Measurements from ENCODE around the gene DRG1. TPM values are rescaled to one million over a fixed set of nuclear protein-coding genes. Genes with fewer than 3 reads are reported as not detected.
"Not testable (repeated sequence)": the region's sequence is repeated elsewhere in the genome, so short reads cannot be mapped to it uniquely, and the experiment has no call there.

Gene DRG1
- total RNA-seq, 4 donors from 2014 or later, result 35.9 to 86.7 (median 51.9) TPM

DNA sequence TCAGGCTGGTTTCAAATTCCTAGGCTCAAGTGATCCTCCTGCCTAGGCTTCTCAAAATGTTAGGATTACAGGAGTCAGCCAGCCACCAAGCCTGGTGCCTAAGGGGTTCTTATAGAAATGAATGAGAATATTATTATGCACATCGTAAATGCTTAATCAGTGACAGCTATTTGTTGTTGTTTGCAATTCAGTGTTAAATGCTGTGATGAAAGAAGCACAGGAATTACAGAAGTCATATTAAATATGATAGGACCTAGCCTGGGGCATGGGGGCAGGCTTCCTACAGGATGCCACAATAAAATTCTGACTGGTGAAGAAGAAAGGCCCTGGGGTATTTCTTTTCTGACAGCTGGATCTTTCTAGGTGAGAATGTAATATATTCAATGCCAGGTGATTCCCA, 39.4 kb upstream of the DRG1 start:
- H3K27ac ChIP-seq, result no peak overlapping the region
- DNase-seq (ENCODE audit: low spot score in 2 of 2), result no peak
- no peak overlapping the region for H3K4me3 ChIP-seq
- no peaks in the 10 kb centered on the region for H3K4me1 ChIP-seq
- TF ChIP-seq POLR2A (IDR thresholded peaks at IDR 0.05), result no peak
- no peak for TF ChIP-seq EP300 (IDR thresholded peaks at IDR 0.05)
- TF ChIP-seq, protein P1, sequence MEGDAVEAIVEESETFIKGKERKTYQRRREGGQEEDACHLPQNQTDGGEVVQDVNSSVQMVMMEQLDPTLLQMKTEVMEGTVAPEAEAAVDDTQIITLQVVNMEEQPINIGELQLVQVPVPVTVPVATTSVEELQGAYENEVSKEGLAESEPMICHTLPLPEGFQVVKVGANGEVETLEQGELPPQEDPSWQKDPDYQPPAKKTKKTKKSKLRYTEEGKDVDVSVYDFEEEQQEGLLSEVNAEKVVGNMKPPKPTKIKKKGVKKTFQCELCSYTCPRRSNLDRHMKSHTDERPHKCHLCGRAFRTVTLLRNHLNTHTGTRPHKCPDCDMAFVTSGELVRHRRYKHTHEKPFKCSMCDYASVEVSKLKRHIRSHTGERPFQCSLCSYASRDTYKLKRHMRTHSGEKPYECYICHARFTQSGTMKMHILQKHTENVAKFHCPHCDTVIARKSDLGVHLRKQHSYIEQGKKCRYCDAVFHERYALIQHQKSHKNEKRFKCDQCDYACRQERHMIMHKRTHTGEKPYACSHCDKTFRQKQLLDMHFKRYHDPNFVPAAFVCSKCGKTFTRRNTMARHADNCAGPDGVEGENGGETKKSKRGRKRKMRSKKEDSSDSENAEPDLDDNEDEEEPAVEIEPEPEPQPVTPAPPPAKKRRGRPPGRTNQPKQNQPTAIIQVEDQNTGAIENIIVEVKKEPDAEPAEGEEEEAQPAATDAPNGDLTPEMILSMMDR (IDR thresholded peaks at IDR 0.05), result no peak
- H3K9me3 ChIP-seq, result no peaks in the 10 kb centered on the region
- no peaks in the 10 kb centered on the region for H3K27me3 ChIP-seq
- H3K36me3 ChIP-seq, result no peaks in the 10 kb centered on the region
- WGBS, 2 donors, result 42 to 67% methylated on average over 1 of the region's 1 CpG

DNA sequence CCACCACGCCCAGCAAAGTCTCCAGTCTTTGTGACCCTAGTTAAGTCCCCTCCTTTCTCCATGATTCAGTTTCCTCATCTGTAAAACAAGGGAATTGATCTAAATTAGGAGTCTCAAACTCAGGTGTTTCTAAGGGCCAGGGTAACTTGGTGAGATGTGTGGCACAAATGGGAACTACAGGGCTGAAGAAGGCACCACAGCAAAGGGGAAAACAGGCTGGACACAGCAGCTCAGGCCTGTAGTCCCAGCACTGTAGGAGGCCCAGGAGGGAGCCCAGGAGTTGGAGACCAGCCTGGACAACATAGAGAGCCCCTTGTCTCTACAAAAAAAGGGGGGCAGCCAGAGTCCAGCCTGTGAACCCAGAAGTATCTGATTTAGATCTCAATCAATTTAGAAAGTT, 37.7 kb upstream of the DRG1 start:
- Histone ChIP-seq H3K27me3 (no peaks in the 10 kb centered on the region), H3K9me3 (no peaks in the 10 kb centered on the region), H3K4me1 (no peaks in the 10 kb centered on the region), H3K4me3 (no peak overlapping the region), H3K27ac (no peak overlapping the region), H3K36me3 (no peaks in the 10 kb centered on the region)
- TF ChIP-seq POLR2A (IDR thresholded peaks at IDR 0.05) (no peak), EP300 (IDR thresholded peaks at IDR 0.05) (no peak)
- TF ChIP-seq, protein P1 (IDR thresholded peaks at IDR 0.05), result no peak
- DNase-seq (ENCODE audit: low spot score in 2 of 2), result no peak
- 0 to 53% methylated on average over 1 of the region's 1 CpG for WGBS, 2 donors

DNA sequence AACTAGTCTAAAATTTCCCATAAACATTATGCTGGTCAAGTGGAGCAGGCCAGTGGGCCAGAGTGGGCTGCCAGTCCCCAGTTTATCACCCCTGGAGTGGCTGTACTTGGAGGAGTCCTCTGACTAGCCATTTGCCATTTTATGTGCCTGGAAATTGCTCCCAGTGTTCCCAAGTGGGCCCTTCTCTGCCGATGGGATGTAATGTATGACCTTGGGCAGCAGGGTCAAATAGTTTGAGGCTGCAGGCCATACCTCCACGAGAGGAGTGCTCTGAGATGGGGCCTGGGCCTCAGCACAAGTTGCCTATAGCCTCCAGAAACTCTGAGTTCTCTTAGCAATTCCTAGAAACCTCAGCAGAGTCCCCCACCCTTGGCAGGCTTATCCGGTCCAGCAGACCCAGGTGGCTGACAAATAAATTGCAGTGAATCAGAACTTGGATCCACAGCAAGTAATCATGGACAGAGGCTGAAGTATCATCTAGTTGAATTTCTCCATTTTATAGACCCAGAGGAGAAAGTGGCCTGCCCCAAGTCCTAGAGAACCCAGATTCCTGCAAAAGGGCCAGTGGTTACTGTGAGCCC, 35.4 kb upstream of the DRG1 start:
- DNase-seq (ENCODE audit: low spot score in 2 of 2), result no peak
- H3K4me3 ChIP-seq, result no peak overlapping the region
- 49 to 59% methylated on average over 3 of the region's 3 CpGs for WGBS, 2 donors
- no peak for TF ChIP-seq EP300 (IDR thresholded peaks at IDR 0.05)
- TF ChIP-seq, protein P1 (IDR thresholded peaks at IDR 0.05), result no peak
- no peak for TF ChIP-seq POLR2A (IDR thresholded peaks at IDR 0.05)
- H3K36me3 ChIP-seq, result no peaks in the 10 kb centered on the region
- no peaks in the 10 kb centered on the region for H3K9me3 ChIP-seq
- H3K4me1 ChIP-seq, result no peaks in the 10 kb centered on the region
- H3K27ac ChIP-seq, result no peak overlapping the region
- no peaks in the 10 kb centered on the region for H3K27me3 ChIP-seq

DNA sequence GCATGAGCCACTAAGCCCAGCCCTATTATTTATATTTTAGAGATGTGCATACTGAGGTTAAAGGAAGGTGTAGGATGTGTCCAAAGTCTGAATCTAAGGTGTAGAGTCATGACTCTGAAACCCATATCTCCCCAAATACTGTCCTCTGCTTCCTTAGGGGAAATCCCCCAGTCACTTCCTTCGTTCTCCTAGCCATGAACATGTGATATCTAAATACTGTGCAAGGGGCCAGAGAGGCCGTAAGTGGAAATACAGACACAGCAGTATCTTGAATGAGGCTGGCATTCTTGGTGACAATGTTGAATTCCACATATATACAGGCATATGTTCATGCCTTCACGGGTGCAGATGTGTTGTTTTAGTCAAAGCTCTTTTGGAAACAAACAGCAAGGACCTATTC, 32.0 kb upstream of the DRG1 start:
- H3K27ac ChIP-seq, result no peak overlapping the region
- H3K36me3 ChIP-seq, result no peaks in the 10 kb centered on the region
- no peak for DNase-seq (ENCODE audit: low spot score in 2 of 2)
- WGBS, 2 donors, result 57 to 61% methylated on average over 3 of the region's 3 CpGs
- H3K4me1 ChIP-seq, result no peaks in the 10 kb centered on the region
- H3K27me3 ChIP-seq, result no peaks in the 10 kb centered on the region
- H3K4me3 ChIP-seq, result no peak overlapping the region
- no peaks in the 10 kb centered on the region for H3K9me3 ChIP-seq
- TF ChIP-seq EP300 (IDR thresholded peaks at IDR 0.05) (no peak), POLR2A (IDR thresholded peaks at IDR 0.05) (no peak)
- TF ChIP-seq, protein P1 (IDR thresholded peaks at IDR 0.05), result no peak

DNA sequence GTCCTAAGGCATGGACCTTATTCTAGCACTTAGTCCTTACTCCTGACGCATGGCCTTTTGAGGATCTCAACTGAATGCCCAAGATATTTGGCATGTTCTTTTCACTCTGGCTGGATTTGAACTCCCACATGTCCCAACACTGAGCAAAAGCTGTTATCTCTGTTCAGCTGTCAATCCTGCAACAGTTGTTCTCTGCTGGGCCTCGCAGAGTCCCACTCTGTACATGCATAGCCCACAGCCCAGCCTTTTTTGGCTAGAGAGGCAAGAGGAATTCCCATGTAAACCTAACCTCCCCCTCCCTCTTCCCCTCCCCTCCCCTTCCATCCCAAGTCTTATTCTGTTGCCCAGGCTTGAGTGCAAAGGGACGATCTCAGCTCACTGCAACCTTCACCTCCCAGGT, 21.8 kb upstream of the DRG1 start:
- no peaks in the 10 kb centered on the region for H3K36me3 ChIP-seq
- no peaks in the 10 kb centered on the region for H3K27me3 ChIP-seq
- H3K27ac ChIP-seq, result no peak overlapping the region
- 54 to 66% methylated on average over 3 of the region's 3 CpGs for WGBS, 2 donors
- DNase-seq (ENCODE audit: low spot score in 2 of 2), result no peak
- TF ChIP-seq POLR2A (IDR thresholded peaks at IDR 0.05) (no peak), EP300 (IDR thresholded peaks at IDR 0.05) (no peak)
- peaks cover 0 to 4% (median 0%) of the 10 kb centered on the region in 4 donors for H3K4me1 ChIP-seq
- no peaks in the 10 kb centered on the region for H3K9me3 ChIP-seq
- H3K4me3 ChIP-seq, result no peak overlapping the region

DNA sequence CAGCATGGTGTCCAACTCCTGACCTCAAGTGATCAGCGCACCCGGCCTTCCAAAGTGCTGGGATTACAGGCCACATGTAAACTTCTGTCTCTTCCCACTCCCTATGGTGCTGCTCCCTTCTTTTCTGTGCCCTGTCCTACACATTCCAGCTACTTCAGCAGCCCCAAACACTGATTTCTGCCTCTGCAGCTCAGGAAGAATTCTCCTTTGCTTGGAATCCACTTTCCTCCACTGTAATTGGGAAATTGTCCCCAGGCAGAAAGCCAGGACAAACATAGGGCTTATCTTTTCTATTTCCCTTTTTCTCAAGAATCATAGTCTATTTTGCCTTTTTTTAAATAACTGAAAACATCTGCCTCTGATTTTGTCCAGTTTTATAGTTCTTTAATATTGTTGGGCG, 21.3 kb upstream of the DRG1 start:
- WGBS, 2 donors, result 72 to 75% methylated on average over 3 of the region's 3 CpGs
- Histone ChIP-seq H3K4me1 (peaks cover 0 to 4% (median 0%) of the 10 kb centered on the region in 4 donors), H3K27ac (no peak overlapping the region), H3K9me3 (no peaks in the 10 kb centered on the region), H3K4me3 (no peak overlapping the region), H3K27me3 (no peaks in the 10 kb centered on the region), H3K36me3 (no peaks in the 10 kb centered on the region)
- TF ChIP-seq POLR2A (IDR thresholded peaks at IDR 0.05) (no peak), EP300 (IDR thresholded peaks at IDR 0.05) (no peak)
- TF ChIP-seq, protein P1 (IDR thresholded peaks at IDR 0.05), result no peak
- no peak for DNase-seq (ENCODE audit: low spot score in 2 of 2)

DNA sequence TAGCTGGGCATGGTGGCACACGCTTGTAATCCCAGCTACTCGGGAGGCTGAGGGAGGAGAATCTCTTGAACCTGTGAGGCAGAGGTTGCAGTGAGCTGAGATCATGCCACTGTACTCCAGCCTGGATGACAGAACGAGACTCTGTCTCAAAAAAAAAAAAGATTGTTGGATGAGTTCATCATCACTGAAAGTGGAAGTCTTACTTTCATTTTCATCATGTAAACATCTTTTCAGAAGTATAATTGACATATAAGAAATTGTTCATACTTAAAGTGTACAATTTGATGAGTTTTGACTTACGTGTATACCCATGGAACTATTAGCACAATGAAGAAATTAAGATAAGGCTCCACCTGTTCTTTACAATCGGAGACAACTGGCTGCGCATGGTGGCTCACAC, 20.8 kb upstream of the DRG1 start:
- not testable (repeated sequence) for H3K36me3 ChIP-seq; DNase-seq (ENCODE audit: low spot score in 2 of 2); H3K4me3 ChIP-seq; H3K27me3 ChIP-seq; H3K4me1 ChIP-seq; H3K27ac ChIP-seq; H3K9me3 ChIP-seq
- 74 to 75% methylated on average over 6 of the region's 6 CpGs for WGBS, 2 donors

All from tibial nerve (tissue), 4 donors.